NCI-H748 (cell line): ENCODE data around the gene ALDH2.
A peak's percentile ranks its signal among the peaks of the same experiment; 100 is the strongest.
"Not testable (repeated sequence)": the region's sequence is repeated elsewhere in the genome, so short reads cannot be mapped to it uniquely, and the experiment has no call there.

ENCODE experiments used
- DNase-seq: peaks from one replicate; lab custom pipeline; 2025; ENCODE audit not compliant: unreplicated experiment; lab: John Stamatoyannopoulos, UW

ALDH2 gene

DNA sequence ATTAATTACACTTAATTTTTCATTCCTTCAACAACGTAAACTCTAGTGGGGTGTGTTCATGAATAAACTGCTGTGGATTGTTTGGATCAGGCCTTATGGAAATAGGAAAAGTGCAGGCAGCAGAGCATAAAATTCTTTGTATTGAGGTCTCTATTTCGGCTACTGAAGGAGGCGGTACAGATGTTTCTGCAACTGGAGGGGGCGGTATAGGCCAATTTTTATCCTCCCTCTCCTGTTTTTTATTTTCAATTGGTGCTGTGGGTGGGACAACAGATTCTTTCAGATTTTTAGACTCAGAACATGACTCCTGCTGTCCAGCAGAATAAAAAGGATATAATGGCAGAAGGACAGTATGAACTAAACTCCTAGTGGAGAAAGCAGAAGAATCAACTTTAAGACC, 57.6 kb downstream of the ALDH2 start:
- DNase-seq, result peak; percentile 9

DNA sequence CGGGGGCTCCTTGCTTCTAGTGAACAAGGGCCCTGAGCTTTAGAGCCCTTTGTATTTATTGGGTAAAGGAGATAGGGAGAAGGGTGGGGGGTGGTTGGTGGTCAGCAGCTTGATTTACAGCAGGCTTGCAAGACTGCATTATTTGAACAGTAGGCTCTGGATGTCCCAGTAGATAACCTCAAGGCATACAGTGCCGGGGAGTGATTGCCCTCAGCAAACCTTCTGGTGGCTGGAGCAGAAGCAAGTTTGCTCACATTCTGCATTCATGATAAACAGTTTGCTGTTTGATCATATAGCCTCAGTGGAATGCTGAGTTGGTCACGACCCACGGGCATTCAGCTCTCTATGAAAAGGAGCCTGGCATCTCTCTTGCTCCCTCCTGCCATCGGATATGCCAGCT, 58.8 kb downstream of the ALDH2 start:
- DNase-seq, result no peak

DNA sequence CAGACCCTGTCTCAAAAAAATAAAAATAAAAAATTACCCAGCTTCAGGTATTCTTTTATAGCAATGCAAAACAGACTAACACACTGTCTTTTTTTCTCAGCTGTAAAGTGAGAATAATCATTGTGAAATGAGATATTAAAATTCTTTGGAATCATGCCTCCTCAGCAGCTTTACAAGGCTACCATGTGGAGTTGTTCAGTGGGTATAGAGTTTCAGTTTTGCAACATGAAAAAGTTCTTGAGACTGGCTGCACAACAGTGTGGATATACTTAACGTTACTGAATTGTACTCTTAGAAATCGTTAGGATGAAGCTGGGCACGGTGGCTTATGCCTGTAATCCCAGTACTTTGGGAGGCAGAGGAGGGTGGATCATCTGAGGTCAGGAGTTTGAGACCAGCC, 59.6 kb downstream of the ALDH2 start:
- no peak for DNase-seq

- DNase-seq, result no peak
Measured at GRCh38 chr12:111826992-111827391, 60.3 kb downstream of the ALDH2 start.

DNA sequence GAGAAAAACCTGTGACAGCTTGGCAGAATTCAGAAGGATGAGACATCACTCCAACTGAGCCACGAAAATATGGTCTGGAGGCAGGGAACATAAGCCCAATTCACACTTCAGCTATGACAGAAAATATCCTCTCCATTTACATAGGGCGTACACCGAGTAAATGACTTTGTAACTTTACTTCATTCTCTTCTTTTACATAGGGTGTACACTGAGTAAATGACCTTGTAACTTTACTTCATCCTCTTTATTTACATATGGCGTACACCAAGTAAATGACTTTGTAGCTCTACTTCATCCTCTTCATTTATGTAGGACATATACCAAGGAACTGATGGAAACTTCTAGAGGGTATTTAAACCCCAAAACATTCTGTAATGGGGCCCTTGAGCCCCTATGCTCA, 61.2 kb downstream of the ALDH2 start:
- DNase-seq, result no peak

DNA sequence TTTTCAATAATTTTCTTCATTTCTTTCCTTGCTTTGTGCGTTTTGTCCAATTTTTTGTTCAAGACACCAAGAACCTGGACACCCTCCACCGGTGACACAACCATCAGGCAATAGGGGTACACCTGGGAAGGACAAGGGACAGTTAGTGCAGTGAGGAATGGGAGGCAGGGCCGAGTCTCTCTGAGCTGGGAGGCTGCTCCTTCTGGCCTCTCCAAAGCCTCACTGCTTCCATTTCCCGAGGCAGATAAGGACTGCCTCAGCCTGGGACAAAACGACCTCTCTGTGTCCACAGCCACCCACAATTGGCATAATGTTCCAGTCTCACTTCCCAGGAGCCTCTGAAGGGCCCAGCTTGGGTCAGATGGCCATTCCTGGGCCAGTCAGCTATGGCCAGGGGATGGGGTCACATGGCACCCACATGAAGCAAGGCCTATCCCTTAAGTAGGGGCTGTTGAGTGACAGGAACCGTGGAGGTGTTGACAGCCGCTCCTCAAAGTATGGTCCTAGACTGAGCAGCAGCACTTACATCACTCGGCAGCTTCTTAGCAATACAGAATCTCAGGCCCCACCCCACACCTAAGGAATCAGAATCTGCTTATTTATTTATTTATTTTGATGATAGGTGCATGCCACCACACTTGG, 61.7 kb downstream of the ALDH2 start:
- no peak for DNase-seq

- DNase-seq, result not testable (repeated sequence)
Measured at GRCh38 chr12:111829635-111830034, 62.9 kb downstream of the ALDH2 start.

- not testable (repeated sequence) for DNase-seq
Measured at GRCh38 chr12:111834740-111835386, 68.1 kb downstream of the ALDH2 start.

GRCh38 chr12:111835531-111836181, 68.9 kb downstream of the ALDH2 start:
- DNase-seq, result not testable (repeated sequence)

DNA sequence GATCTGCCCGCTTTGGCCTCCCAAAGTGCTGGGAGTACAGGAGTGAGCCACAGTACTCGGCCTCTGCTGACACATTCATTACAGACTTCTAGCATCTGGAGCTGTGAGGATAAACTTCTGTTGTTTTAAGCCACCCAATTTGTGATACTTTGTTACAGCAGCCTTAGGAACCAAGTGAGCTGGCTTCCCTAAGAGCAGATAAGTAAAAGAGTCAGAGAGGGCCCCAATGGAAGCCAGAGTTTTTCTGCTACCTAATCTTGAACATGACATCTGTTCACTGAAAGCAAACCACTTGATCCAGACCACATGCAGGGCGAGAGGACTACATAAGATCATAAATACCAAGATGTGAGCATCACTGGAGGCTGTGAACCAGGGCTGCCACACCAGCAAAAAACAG, 71.6 kb downstream of the ALDH2 start:
- DNase-seq, result no peak

- DNase-seq, result no peak
Measured at GRCh38 chr12:111840807-111841206, 74.1 kb downstream of the ALDH2 start.

DNA sequence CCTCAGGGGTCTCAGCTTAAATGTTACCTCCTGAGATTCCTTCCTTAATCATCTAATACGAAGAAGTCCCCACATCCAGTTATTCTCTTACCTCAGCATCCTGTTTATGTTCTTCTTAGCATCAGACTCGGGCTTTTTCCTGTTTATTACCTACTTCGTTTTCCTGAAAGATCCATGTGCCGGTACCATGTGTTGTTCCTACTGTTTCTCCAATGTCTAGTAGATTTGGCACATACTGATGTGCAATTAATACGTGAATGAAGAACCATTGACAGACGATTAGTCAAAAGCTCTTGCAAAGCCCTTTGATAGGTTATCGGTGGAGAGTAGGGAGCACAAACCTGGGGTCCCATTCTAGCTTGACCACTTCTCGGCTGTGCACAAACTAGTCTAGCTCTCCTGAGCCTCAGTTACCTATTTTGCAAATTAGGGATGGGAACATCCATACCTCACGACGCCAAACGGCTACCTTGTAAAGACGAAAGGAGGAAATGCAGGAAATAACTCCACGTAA, 74.6 kb downstream of the ALDH2 start:
- DNase-seq, result peak; percentile 59

- peak; percentile 96 for DNase-seq
Measured at GRCh38 chr12:111841750-111842555, 75.2 kb downstream of the ALDH2 start, which contains the start of gene MAPKAPK5. TSS of gene MAPKAPK5 (plus strand) at chr12:111842228. CDS start at chr12:111842734, 506 bp downstream.

DNA sequence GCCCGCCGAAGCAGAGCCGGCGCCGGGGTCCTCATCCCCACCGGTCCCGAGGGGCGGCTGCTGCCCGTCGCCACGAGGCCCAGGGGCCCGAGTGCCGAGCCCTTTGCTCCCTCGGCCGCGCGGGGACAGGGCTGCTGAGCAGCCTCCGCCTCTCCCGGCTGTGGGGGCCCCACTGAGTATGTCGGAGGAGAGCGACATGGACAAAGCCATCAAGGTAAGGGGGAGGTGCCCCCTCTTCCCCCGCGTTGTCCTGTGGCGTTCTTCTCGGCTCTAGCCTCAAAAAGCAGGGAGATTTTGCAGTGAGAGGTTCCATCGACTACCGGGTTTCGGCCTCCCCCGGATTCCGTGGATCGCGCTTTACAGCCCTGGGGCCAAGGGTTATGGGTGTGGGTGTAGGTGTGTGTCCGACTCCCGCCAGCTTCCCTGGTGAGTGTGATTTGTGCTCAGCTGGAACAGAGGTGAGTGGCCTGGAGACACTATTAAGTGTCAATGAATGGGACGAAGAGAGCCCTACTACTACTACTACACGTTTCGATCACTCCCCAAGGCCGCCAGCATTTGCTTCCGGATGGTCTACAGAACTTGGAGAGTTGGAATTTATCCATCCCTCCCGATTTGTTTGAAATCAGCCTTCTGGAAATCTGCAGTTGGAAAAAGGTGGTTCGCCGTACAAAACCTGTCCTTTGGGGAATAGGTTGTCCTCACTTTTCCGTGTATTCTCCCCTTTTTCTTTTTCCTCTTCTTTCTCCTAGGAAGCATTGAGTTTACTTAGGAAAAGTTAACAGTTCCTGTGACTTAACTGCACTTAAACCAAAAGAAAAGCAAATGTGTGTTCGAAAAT, 76.0 kb downstream of the ALDH2 start:
- DNase-seq, result peak; percentile 42

DNA sequence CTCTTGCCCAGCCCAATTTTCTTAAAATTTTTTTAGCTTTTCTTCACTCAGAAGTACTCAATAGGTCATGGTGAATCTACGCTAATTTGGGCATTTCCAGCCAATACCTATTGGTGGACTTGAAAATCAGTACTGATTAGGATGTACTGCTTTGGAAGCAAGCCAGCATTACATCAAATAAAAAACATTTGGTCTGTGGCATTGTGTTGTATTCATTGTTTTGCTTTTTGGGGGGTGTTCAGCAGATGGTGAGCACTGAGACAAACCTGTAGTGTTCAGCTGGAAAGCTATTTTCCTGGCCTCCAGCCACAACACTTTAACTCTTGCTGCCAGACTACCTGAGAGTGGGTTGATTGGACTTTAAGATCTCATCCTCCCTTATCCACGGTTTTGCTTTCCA, 79.3 kb downstream of the ALDH2 start:
- no peak for DNase-seq

DNA sequence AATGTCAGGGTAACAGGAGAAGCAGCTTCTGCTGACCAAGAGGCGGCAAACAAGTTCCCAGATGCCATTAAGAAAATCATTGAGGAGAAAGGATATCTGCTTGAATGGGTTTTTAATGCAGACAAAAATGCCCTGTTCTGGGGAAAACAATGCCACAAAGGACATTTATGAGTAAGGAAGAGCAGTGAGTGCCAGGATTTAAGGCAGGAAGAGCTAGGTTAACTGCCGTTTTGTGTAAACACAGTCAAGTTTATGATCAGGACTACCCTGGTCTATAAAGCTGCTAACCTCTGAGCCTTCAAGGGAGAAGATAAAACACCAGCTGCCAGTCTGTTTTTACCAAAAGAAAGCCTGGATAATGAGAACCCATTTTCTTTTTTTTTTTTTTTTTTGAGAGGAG, 83.8 kb downstream of the ALDH2 start:
- no peak for DNase-seq

DNA sequence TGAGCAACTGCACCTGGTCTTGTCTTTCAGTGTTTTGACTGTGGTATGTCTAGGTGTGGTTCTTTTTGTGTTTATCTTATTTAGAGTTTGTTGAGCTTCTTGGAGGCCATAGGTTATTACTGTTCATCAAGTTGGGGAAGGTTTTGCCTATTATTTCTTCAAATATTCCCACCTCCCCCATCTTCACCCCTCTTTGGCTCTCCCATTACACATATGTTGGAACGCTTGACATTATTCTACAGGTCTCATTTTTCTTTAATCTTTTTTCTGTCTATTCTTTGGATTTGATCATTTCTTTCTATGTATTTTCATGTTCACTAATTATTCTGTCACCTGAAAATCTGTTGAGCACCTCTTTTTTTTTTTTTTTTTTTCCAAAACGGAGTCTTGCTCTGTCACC, 91.5 kb downstream of the ALDH2 start:
- DNase-seq, result no peak

GRCh38 chr12:111858778-111859177, 92.0 kb downstream of the ALDH2 start:
- no peak for DNase-seq

DNA sequence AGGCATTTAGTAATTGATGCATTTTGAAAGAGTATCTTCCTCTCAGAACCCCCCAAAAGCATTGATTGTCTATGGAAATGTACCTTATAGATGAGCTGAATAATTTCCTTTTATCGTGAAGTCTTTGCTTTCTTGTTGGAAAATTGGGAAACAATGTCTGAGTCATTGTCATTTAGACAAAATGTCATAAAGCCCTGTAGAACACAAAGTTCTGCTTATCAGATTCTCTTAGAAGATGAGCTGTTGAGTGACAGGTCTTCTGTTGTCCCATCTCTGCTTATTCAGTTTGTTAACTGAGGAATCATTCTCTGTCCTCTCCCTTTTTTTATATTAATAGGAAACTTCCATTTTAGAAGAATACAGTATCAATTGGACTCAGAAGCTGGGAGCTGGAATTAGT, 98.2 kb downstream of the ALDH2 start:
- no peak for DNase-seq
